Smooth muscle cell (in vitro differentiated cells): ENCODE measurements around the gene SPAG9. TPM values are rescaled to one million over a fixed set of nuclear protein-coding genes. Genes with fewer than 3 reads are reported as not detected.

Experiments
- DNase-seq: peaks from one replicate; lab custom pipeline; 2025; ENCODE audit not compliant: unreplicated experiment; lab: John Stamatoyannopoulos, UW
- H2AFZ ChIP-seq: fragments of 200-600 bp; sonication (generic); 2 replicates; pipeline ENCODE4 v1.6.0; 2016; ENCODE audit warnings: antibody characterized with exemption, low read depth, mild to moderate bottlenecking
- H3F3A ChIP-seq: fragments of 200-600 bp; sonication (generic); 2 replicates; pipeline ENCODE4 v1.6.0; 2017; ENCODE audit warnings: antibody characterized with exemption, low read depth
- H3K27ac ChIP-seq: fragments of 200-600 bp; sonication (generic); 2 replicates; pipeline ENCODE4 v1.5.1; 2016; ENCODE audit warnings: low read depth, mild to moderate bottlenecking
- H3K27me3 ChIP-seq: fragments of 200-600 bp; sonication (generic); 2 replicates; pipeline ENCODE4 v1.6.1; 2016; ENCODE audit warnings: low read depth, mild to moderate bottlenecking
- H3K36me3 ChIP-seq: fragments of 200-600 bp; sonication (generic); 2 replicates; pipeline ENCODE4 v1.5.1; 2016; ENCODE audit warnings: low read depth
- H3K4me1 ChIP-seq: fragments of 200-600 bp; sonication (generic); 2 replicates; pipeline ENCODE4 v1.5.1; 2016; ENCODE audit warnings: low read depth
- H3K4me2 ChIP-seq: fragments of 200-600 bp; sonication (generic); 2 replicates; pipeline ENCODE4 v1.6.0; 2016; ENCODE audit warnings: mild to moderate bottlenecking
- H3K4me3 ChIP-seq: fragments of 200-600 bp; sonication (generic); 2 replicates; pipeline ENCODE4 v1.5.1; 2016; ENCODE audit warnings: mild to moderate bottlenecking
- H3K79me2 ChIP-seq: fragments of 200-600 bp; sonication (generic); 2 replicates; pipeline ENCODE4 v1.6.0; 2016; ENCODE audit warnings: low read depth, mild to moderate bottlenecking
- H3K9ac ChIP-seq: fragments of 200-600 bp; sonication (generic); 2 replicates; pipeline ENCODE4 v1.6.0; 2016; ENCODE audit warnings: low read depth
- H3K9me3 ChIP-seq: fragments of 200-600 bp; sonication (generic); replicated peaks from 2 replicates; pipeline ENCODE4 v1.5.1; 2016; ENCODE audit warnings: low read depth
- H4K20me1 ChIP-seq: fragments of 200-600 bp; sonication (generic); 2 replicates; pipeline ENCODE4 v1.6.0; 2016; ENCODE audit warnings: low read depth
- CTCF ChIP-seq: fragments of 200-600 bp; sonication (generic); IDR thresholded peaks from 2 replicates; pipeline ENCODE4 v1.5.1; 2017; ENCODE audit warnings: borderline replicate concordance, mild to moderate bottlenecking, antibody characterized with exemption; ENCODE audit not compliant: insufficient read depth, poor library complexity, severe bottlenecking
- WGBS: methylation state at CpG from one replicate; pipeline ENCODE4 v1.1.7; 2016; ENCODE audit warnings: low lambda C conversion rate; 5-methylcytosine and 5-hydroxymethylcytosine counted together
- polyA plus RNA-seq: library from polyadenylated mRNA; unstranded; fragments of >200 nt; fragmentation: Nextera tagmentation; extraction: Ambion mirVana; gene quantifications from 2 replicates; pipeline ENCODE4 v1.2.1, GENCODE V29; 2016
- total RNA-seq: library from RNA; depleted of rRNA; stranded (reverse); fragments of >200 nt; gene quantifications from 2 replicates; pipeline ENCODE4 v1.2.3, GENCODE V29; 2014

SPAG9 gene
- total and polyA plus RNA-seq, 2 experiments from 2014 or later, result 29.1 to 64.8 TPM

GRCh38 chr17:51078009-51078592 is 42.6 kb downstream of the SPAG9 start:
- H3K4me1 ChIP-seq, result no peaks in the 10 kb centered on the region
- H3K27me3 ChIP-seq, result no peaks in the 10 kb centered on the region
- no peak overlapping the region for H3K4me2 ChIP-seq
- H3K9ac ChIP-seq, result no peak overlapping the region
- no peak overlapping the region for H2AFZ ChIP-seq
- no peak overlapping the region for H3K27ac ChIP-seq
- peaks cover 15% of the 10 kb centered on the region for H3K79me2 ChIP-seq
- H3K9me3 ChIP-seq, result no peaks in the 10 kb centered on the region
- no peak for TF ChIP-seq CTCF
- 99% methylated on average over 5 of the region's 5 CpGs for WGBS
- H3F3A ChIP-seq, result no peaks in the 10 kb centered on the region
- H4K20me1 ChIP-seq, result peaks cover 33% of the 10 kb centered on the region
- H3K4me3 ChIP-seq, result no peak overlapping the region
- peaks cover 4% of the 10 kb centered on the region for H3K36me3 ChIP-seq
- no peak for DNase-seq

GRCh38 chr17:51076821-51077220 is 43.8 kb downstream of the SPAG9 start:
- TF ChIP-seq CTCF, result no peak
- no peak overlapping the region for H3K4me2 ChIP-seq
- H3K27me3 ChIP-seq, result no peaks in the 10 kb centered on the region
- 94% methylated on average over 3 of the region's 3 CpGs for WGBS
- H3F3A ChIP-seq, result no peaks in the 10 kb centered on the region
- no peaks in the 10 kb centered on the region for H3K9me3 ChIP-seq
- peaks cover 26% of the 10 kb centered on the region for H4K20me1 ChIP-seq
- H3K4me1 ChIP-seq, result no peaks in the 10 kb centered on the region
- H3K9ac ChIP-seq, result no peak overlapping the region
- no peak for DNase-seq
- no peak overlapping the region for H2AFZ ChIP-seq
- peaks cover 20% of the 10 kb centered on the region for H3K79me2 ChIP-seq
- no peak overlapping the region for H3K27ac ChIP-seq
- peaks cover 4% of the 10 kb centered on the region for H3K36me3 ChIP-seq
- H3K4me3 ChIP-seq, result no peak overlapping the region

- Histone ChIP-seq H3F3A (no peaks in the 10 kb centered on the region), H3K79me2 (peaks cover 55% of the 10 kb centered on the region), H4K20me1 (peaks cover 43% of the 10 kb centered on the region)
Observed at GRCh38 chr17:51071556-51071955, 49.1 kb downstream of the SPAG9 start.

More at GRCh38 chr17:51071556-51071955, 49.1 kb downstream of the SPAG9 start:
- Histone ChIP-seq H3K9me3 (no peaks in the 10 kb centered on the region), H3K27ac (no peak overlapping the region), H3K4me1 (no peaks in the 10 kb centered on the region), H3K27me3 (no peaks in the 10 kb centered on the region), H3K4me2 (no peak overlapping the region), H3K4me3 (no peak overlapping the region), H3K9ac (no peak overlapping the region), H3K36me3 (no peaks in the 10 kb centered on the region), H2AFZ (no peak overlapping the region)
- no peak for TF ChIP-seq CTCF
- no peak for DNase-seq
